ENCODE data around the gene ATP6V1A. TPM values are rescaled to one million over a fixed set of nuclear protein-coding genes. Genes with fewer than 3 reads are reported as not detected.

ATP6V1A gene
- polyA plus RNA-seq, 1 experiment, result 83.0 TPM

DNA sequence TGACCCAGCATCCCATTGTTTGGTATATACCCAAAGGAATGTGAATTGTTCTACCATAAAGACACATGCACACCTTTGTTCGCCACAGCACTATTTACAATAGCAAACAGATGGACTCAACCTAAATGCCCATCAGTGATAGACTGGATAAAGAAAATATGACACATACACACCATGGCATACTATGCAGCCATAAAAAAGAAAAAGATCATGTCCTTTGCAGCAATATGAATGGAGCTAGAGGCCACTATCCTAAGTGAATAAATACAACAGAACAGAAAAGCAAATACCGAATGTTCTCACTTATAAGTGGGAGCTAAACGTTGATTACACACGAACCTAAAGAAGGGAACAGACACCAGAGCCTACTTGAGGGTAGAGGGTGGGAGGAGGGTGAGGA, 39.0 kb upstream of the ATP6V1A start:
- no peaks in the 10 kb centered on the region for H3K9me3 ChIP-seq (ENCODE audit: control insufficient read depth, insufficient read depth, low read length)
- DNase-seq (ENCODE audit: low read depth, low spot score), result no peak
- no peak overlapping the region for H3K27ac ChIP-seq (ENCODE audit: low read depth, low read length)
- H3K4me3 ChIP-seq (ENCODE audit: low read depth, low read length), result no peak overlapping the region
- CTCF ChIA-PET, result no interaction called here
- TF ChIP-seq CTCF (IDR thresholded peaks at IDR 0.05; ENCODE audit: low read depth, low read length), result no peak
- no peaks in the 10 kb centered on the region for H3K27me3 ChIP-seq (ENCODE audit: control insufficient read depth, insufficient read depth, low read length)
- POLR2A ChIA-PET, result no interaction called here

DNA sequence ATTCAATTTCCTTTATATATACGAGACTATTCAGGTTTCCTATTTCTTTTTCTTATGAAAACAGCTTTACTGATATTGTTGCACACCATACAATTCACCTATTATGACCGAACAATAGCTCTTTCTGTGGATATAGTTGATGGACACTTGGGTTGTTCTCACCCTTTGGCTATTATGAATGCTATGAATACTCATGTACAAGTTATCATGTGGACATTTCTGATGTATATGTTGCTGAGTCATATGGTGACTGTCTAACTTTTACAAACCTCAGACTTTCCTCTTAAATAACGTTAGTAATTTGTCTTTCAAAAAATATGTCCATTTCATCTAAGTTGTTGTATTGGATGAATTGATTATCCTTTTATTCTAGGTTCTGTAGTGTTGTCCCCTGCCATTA, 34.7 kb upstream of the ATP6V1A start:
- TF ChIP-seq CTCF (IDR thresholded peaks at IDR 0.05; ENCODE audit: low read depth, low read length), result no peak
- H3K4me3 ChIP-seq (ENCODE audit: low read depth, low read length), result no peak overlapping the region
- H3K27me3 ChIP-seq (ENCODE audit: control insufficient read depth, insufficient read depth, low read length), result no peaks in the 10 kb centered on the region
- ChIA-PET CTCF (interaction anchor here (0.7 to 1.3 kb wide), 2 partner anchors 24 to 201 kb away, joined by 6 to 7 read pairs; no protein-coding TSS in a partner anchor), POLR2A (no interaction called here)
- no peak for DNase-seq (ENCODE audit: low read depth, low spot score)
- H3K9me3 ChIP-seq (ENCODE audit: control insufficient read depth, insufficient read depth, low read length), result no peaks in the 10 kb centered on the region
- no peak overlapping the region for H3K27ac ChIP-seq (ENCODE audit: low read depth, low read length)

DNA sequence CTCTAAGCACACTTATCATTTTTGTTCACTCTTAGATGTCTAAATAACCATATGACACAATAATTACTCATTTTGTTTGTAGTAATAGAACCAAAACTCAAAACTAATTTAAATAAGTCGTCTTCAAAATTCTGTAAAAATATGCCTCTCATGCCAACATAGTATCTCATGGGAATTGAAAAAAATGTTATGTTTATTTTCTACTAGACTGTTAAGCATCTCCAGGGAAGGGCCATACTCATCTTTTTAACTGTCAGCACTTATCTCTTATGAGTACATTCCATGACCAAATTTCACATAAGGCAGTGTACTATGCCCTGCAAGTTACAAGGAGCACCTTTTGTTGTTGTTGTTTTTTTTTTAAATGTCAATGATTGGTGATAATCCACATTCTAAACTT, 32.1 kb upstream of the ATP6V1A start:
- H3K27me3 ChIP-seq (ENCODE audit: control insufficient read depth, insufficient read depth, low read length), result no peaks in the 10 kb centered on the region
- TF ChIP-seq CTCF (IDR thresholded peaks at IDR 0.05; ENCODE audit: low read depth, low read length), result no peak
- H3K9me3 ChIP-seq (ENCODE audit: control insufficient read depth, insufficient read depth, low read length), result no peaks in the 10 kb centered on the region
- ChIA-PET POLR2A (no interaction called here), CTCF (no interaction called here)
- no peak for DNase-seq (ENCODE audit: low read depth, low spot score)
- H3K4me3 ChIP-seq (ENCODE audit: low read depth, low read length), result no peak overlapping the region
- no peak overlapping the region for H3K27ac ChIP-seq (ENCODE audit: low read depth, low read length)

DNA sequence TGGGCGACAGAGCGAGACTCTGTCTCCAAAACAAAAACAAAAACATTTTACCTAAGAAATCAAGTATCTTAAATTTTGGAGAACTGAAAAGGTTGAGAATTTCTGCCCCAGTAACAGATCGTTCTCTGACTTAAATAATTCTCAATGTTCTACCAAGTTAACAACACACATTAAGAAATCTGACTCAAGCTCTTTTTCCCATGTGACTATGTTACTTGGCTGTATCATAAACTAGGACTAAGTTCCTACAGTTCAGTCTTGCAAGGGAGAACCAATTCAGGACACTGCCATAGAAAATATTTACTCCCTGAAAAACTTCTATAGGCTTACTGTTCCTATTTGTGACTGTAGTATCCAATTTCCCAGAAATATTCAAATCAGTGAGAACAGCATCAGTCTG, 29.5 kb upstream of the ATP6V1A start:
- POLR2A ChIA-PET, result no interaction called here
- Histone ChIP-seq H3K27ac (ENCODE audit: low read depth, low read length) (no peak overlapping the region), H3K4me3 (ENCODE audit: low read depth, low read length) (no peak overlapping the region), H3K9me3 (ENCODE audit: control insufficient read depth, insufficient read depth, low read length) (no peaks in the 10 kb centered on the region), H3K27me3 (ENCODE audit: control insufficient read depth, insufficient read depth, low read length) (no peaks in the 10 kb centered on the region)
- DNase-seq (ENCODE audit: low read depth, low spot score), result no peak
- no peak for TF ChIP-seq CTCF (IDR thresholded peaks at IDR 0.05; ENCODE audit: low read depth, low read length)
- CTCF ChIA-PET, result interaction anchor here (1.3 kb wide), 1 partner anchor 13 kb away, joined by 3 read pairs; no protein-coding TSS in a partner anchor

- H3K27ac ChIP-seq (ENCODE audit: low read depth, low read length), result no peak overlapping the region
- no peaks in the 10 kb centered on the region for H3K27me3 ChIP-seq (ENCODE audit: control insufficient read depth, insufficient read depth, low read length)
- TF ChIP-seq CTCF (IDR thresholded peaks at IDR 0.05; ENCODE audit: low read depth, low read length), result no peak
- no peak overlapping the region for H3K4me3 ChIP-seq (ENCODE audit: low read depth, low read length)
- CTCF ChIA-PET, result interaction anchor here (1.3 kb wide), 1 partner anchor 12 kb away, joined by 3 read pairs; no protein-coding TSS in a partner anchor
- POLR2A ChIA-PET, result no interaction called here
- no peaks in the 10 kb centered on the region for H3K9me3 ChIP-seq (ENCODE audit: control insufficient read depth, insufficient read depth, low read length)
- no peak for DNase-seq (ENCODE audit: low read depth, low spot score)
These were observed 29.0 kb upstream of the ATP6V1A start for GRCh38 chr3:113717818-113718217.

All from AG04450 (cell line).